HUDEP-2 (cell line): ENCODE measurements around the gene MYH6.

ENCODE experiments used
- DNase-seq, 76 experiments: peaks; one replicate each; lab custom pipeline; 2025; ENCODE audit not compliant: unreplicated experiment in 76 of 76; lab: John Stamatoyannopoulos, UW

Gene MYH6

DNA sequence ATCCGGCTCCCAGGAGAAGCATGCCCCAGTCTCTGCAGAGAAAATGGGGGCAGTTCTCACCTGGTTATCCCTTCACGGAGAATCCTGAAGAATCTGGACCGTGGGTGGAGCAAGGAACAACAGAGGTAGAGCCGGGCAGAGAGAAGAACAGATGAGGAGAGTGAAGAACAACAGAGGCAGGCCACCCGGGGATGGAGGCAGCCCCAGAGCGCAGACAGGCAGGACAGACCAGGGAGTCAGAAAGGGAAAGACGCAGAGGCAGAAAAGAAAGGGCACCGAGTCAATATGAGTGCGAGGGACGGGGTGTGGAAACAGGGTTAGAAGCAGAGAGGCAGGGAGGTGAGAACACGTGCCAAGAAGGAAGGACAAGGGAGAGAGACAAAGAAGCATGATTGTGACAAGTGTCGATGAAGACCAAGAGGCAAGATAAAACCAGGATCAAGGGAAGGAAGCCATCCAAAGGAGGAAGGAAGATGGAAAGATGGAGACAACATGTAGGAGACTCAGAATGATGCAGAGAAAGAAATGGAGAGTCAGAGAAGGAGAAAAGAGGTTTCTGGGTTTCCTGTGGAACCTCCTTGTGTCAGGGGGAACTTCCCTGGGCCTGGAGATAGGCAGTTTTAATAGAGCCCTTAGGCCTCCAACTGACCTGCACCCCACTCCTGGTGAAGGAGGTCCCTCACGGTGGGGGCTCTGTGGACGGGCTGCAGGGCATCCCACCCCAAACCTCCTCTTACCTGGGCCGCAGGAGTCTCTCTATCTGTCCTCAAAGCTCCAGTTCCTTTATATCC, at the start of gene MYH6:
Gene MYH6, minus strand, starts transcription at position 758 of the 791 bp plus-strand sequence. CDS start 1,050 bp downstream, outside the sequence.
- DNase-seq: no peak

- DNase-seq: peak in 2 of 76 experiments; percentile 11 to 17
Observed at GRCh38 chr14:23456883-23457586, 49.0 kb upstream of the MYH6 start.

- DNase-seq: peak in 16 of 76 experiments; percentile 6 to 57 (median 24)
Observed at GRCh38 chr14:23454445-23454856, 46.4 kb upstream of the MYH6 start.

DNA sequence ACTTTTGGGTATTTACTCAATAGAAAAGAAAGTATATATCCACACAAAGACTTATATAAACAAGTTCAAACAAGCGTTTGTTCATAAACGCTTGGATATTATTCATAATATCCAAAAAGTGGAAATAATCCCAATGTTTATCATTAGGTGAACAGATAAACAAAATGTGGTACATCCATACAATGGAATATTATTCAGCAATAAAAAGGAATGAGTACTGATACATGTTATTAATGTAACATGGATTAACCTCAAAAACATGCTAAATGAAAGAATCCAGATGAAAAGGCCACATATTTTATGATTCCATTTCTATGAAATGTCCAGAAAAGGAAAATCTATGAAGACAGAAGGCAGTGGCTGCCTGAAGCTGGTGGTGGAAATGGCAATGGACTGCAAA, 44.2 kb upstream of the MYH6 start:
- DNase-seq: no peak

DNA sequence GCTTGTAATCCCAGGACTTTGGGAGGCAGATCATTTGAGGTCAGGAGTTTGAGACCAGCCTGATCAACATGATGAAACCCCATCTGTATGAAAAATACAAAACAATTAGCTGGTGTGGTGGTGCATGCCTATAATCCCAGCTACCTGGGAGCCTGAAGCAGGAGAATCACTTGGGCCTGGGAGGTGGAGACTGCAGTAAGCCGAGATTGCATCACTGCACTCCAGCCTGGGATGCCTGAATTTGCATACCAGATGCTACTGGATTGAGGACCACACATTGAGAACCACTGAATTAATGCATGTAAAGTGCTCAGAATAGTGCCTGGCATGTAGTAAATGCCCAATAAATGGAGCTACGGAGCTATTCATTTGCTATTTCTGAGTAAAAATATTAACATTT, 42.3 kb upstream of the MYH6 start:
- no peak for DNase-seq

DNA sequence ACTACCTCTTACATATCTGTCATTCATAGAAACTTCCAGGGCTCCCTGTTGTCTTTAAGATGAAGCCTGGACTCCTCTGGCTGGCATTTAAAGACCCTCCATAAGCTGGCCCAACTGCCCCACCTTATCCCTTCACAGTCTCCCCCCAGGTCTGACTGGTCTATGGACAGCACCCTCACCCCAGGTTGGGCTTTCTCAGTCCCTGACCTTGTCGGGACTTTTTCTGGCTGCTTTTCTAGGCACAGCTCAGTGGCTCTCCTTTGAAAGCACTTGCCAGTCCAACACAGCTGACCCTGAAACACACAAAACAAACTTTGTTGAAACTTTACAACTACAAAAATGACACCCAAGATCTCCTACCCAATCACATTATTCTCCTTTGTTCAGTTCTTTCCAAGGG, 41.2 kb upstream of the MYH6 start:
- no peak for DNase-seq

- DNase-seq: no peak
Observed at GRCh38 chr14:23447361-23448350, 39.6 kb upstream of the MYH6 start.

DNA sequence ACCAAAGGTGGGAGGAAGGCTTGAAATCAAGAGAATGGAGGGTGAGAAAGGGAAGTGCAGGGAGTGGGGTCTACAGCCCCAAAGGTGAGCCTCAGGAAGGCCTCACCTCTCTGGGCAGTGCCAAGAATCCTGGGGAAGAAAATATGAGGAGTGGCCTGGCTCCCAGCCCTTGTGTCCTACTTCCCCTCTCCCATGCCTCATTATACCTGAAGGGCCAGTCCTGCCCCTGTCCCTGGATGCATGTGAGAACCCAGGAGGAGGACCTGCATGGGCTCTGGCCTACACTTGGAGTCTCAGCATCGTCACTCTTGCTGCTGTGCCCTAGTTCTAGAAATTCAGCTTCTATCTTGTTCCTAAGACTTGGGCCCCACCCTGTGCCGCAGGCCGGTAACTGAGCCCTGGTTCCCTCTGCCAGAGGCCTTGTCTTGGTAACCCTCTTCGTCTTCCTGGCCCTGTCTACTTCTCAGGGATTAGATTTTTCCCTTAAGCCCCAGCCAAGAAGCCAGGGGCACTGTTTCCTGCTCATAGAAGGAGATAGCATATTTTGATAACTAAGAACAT, 38.3 kb upstream of the MYH6 start:
- DNase-seq: no peak

GRCh38 chr14:23445773-23446172, 37.7 kb upstream of the MYH6 start:
- no peak for DNase-seq

DNA sequence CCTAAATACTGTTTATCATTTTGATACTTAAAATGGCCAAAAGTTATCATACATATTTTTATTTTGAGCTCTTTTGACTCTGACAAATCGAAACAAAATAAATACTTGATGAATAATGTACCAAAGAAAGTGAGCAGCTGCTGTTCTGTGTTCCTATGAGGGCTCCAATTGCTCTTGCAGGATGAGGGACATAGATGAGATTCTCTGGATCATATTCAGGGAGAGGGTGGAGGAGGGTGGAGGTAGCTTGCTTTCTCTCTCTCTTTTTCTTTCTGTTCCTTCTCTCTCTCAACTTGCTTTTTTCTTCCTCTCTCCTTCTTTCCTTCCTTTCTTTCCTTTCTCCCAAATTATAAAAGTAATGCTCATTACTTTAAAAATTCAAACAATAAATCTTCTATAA, 36.2 kb upstream of the MYH6 start:
- no peak for DNase-seq

- DNase-seq: no peak
Observed at GRCh38 chr14:23443881-23444280, 35.8 kb upstream of the MYH6 start.

- no peak for DNase-seq
Observed at GRCh38 chr14:23443411-23443812, 35.3 kb upstream of the MYH6 start.

GRCh38 chr14:23442721-23443356, 34.8 kb upstream of the MYH6 start:
- peak in 14 of 76 experiments; percentile 6 to 100 (median 100) for DNase-seq

DNA sequence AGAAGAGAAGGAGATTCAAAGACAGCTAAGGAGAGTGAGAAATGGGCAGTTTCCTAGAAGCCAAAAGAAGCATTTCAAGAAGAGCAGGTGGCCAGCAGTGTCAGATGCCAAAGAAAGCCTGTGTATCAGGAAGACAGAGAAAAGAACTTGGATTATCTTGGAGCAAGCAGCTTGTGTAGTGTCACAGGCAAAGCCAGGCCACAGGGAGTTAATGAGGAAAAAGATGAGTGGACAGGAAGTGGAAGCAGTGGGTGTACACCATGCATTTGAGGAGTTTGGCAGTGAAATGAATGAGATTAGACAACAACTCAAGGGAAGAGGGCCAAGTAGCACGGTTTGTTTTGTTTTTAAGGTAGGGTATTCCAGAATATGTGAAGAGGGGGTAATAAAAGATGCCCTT, 33.0 kb upstream of the MYH6 start:
- DNase-seq: no peak

- no peak for DNase-seq
Observed at GRCh38 chr14:23439107-23439835, 31.2 kb upstream of the MYH6 start.

DNA sequence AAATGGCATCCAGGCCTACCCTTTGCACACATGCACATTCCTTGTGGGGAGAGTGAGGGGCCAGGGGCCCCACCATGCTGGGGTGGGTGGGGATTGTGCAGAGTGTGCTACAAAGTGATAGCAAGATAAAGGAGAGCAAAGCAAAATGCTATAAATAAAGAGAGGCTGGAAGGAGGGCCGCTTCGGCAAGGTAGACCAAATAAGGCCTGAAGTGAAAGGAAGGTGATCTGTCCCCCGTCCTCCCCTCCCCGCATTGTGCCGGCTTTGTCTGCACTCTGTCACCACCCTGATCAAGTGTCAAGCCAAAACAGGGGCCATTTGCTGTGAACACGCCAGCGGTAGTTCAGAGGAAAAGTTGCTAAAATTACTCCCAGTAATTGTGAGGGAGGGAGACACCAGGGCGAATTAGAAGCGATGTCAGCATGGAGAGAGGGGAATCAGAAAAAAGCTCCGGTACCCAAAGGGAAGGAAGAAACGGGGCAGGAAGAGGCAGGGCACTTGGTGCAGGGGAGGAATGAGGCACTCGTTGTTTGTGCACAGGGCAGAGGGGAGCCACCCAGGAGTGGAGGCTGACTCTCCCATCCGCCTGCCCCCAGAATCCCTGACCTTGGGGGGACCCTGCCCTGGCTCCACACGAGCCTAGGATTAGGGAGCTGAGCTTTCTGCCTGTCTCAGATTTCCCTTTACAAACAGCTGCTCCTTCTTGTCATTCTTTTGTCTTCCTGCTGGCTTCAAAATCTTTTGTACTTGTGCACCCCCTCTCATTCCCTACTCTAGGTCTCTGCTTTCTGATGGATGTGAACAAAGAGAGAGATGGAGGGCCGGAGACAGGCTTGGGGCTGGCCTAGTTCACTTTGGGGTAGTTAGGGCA, 30.3 kb upstream of the MYH6 start:
- DNase-seq: no peak

- no peak for DNase-seq
Observed at GRCh38 chr14:23437133-23438100, 29.3 kb upstream of the MYH6 start.
